ENCODE results near the gene SMCO2.
A peak's percentile ranks its signal among the peaks of the same experiment; 100 is the strongest.

The SMCO2 gene

DNA sequence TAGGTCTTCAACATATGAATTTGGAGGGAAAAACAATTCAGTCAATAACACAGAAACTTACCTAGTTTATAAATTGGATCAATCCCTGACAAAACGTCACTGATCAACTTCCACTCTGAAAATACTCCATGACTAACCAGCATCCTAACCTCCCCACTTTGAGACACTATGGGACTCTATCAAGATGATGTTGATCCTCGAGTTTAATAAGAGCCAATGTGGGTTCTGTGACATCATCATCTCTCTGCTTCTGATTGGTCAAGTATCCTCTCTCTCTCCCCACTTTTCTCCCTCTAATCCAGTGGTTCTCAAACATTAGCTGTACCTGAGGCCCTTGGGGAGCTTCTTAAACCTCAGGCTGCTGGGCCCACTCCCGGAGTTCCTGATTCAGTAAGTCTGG is at the start of gene SMCO2:
Gene SMCO2, plus strand, starts transcription at position 301 of the 400 bp plus-strand sequence. CDS start 23,896 bp downstream, outside the sequence.
- no peak for DNase-seq (ENCODE audit: low read depth in 2 of 3, low spot score in 1 of 3)

DNA sequence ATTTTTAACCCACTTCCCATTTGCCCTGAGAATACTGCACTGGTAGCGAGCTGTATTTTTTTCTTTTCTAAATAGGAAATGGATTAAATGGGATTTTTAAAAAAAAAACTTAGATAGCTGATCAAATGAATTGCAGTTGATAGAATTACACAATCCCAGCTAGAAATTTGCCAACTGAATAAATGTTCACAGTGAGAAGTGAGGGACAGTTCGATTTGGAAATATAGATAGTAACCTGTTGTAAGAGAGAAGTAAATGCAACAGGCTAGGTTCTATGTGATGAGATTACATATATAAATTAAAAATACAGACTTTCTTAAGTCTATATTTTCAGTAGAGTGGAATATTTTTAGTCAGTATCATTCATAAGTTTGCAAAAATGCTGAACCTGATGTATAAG is 48.1 kb upstream of the SMCO2 start:
- no peak for DNase-seq (ENCODE audit: low read depth in 2 of 3, low spot score in 1 of 3)

DNA sequence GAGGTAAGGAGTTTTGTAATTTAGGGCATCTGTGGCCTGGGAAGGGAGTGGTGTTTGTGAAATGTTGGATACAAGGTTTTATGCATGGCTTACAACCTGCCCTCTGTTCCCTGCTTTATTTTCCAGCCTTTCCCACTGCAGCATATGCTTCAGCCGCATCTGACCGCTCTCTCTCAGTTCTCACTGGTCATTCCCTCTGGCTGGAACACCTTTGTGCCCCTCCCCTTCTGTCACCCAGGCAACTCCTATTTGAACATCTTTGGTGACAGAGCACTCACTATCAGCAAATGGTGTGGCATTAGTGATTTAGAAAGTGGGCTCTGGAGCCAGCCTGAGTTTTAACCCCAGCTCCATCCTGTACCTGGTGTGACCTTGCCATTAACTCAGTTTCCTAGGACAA is 47.5 kb upstream of the SMCO2 start:
- no peak for DNase-seq (ENCODE audit: low read depth in 2 of 3, low spot score in 1 of 3)

DNA sequence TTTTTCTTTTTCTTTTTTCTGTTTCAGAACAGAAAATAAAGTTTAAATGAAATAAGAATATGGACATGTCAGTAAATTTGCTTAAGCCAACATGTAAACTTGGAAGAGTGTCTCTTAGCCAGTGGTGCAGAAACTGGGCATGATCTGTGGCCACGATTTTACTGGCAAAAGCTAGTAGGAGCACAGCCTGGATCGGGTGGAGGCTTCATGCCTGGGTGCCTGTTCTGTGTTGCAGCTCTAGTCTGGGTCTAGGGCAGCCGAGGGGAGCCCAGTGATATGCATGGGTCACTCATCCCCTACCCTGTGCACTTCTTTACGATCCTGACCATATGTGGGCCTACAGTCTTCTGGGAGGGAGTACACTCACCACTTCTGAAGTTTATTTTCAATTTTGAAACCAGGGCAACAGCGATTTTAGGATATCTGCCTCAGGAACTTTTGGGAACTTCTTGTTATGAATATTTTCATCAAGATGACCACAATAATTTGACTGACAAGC is 45.6 kb upstream of the SMCO2 start:
- DNase-seq (ENCODE audit: low read depth in 2 of 3, low spot score in 1 of 3) = no peak

DNA sequence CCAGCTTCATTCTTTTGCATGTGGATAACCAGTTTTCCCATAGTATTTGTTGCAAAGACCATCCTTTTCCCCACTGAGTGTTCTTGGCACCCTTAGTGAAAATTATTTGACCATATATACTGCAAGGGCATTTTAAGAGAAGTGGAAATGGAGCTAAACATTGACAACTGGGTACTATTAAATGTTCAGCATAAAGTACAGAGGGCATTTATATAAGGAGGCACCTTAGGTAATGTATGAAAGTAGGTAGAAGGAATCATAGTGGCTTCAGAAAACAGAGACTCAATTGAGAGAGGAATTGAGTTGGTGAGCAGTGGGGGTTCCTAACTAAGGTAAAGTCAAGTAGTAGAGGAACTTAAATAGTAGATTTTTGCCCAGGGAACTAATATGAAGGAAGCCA is 34.5 kb upstream of the SMCO2 start:
- DNase-seq (ENCODE audit: low read depth in 2 of 3, low spot score in 1 of 3) = no peak

DNA sequence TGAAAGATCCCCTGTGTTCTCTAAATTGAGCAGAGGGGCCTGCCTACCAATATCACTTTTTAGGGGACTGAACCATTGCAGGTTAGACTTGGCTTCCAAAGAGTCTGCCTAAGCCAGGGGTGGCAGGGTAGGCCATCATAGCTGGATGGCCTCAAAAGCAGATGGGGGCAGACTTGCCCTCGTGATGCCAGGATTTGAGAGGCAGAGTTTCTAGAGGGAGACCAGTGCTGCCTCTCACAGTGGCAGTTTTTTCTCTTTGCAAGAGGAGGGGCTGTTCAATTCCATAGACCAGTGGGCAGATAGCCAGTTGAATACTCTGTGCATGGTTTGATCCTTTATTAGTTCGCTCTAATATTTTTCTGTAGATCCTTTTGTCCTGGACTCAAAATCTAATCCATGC is 23.8 kb upstream of the SMCO2 start:
- no peak for DNase-seq (ENCODE audit: low read depth in 2 of 3, low spot score in 1 of 3)

DNA sequence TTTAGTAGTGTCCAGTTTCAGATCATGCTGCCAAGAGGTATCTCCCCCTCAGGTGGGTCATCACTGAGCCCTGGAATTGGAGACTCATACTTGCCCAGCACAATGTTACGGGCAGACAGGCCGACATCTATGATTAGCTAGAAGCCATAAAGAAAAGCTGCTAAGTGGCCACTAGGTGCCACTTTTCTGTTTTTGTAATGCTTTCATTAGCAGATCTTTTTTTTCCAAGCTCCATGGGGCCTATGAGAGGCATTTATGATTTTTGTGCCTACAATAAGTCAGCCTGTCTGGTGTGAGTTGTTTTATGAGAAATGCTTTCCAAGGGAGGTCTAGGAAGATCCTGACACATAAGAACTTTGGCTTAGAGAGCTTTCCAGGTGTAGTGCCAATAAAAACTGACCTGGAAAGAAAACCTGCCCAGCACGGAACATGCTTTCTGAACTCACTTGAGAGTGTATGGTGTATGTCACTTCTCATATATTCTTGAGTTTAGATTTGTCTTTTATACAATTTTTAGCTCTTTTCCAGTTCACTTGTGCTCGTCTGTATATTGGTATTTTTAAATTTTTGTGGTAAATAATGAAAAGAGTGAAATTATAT is 21.8 kb upstream of the SMCO2 start:
- no peak for DNase-seq (ENCODE audit: low read depth in 2 of 3, low spot score in 1 of 3)

DNA sequence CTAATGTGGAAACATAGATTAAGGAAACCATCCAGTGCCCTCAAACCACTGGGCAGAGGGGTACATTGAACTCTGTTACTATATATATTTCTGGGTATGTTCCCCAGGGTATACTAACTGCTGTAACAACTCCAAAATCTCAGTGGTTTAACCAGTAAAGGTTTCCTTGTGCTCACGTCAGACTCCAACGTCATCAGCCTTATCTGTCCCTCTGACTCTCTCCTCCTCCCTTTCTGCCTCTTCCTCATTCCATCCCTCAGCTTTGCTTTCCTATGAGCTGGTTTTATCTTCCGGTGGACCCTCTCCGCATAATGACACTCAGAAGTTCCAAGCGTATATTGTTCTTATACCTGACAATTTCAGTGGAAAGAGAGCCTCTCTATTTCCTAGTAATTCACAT is 21.2 kb upstream of the SMCO2 start:
- no peak for DNase-seq (ENCODE audit: low read depth in 2 of 3, low spot score in 1 of 3)

DNA sequence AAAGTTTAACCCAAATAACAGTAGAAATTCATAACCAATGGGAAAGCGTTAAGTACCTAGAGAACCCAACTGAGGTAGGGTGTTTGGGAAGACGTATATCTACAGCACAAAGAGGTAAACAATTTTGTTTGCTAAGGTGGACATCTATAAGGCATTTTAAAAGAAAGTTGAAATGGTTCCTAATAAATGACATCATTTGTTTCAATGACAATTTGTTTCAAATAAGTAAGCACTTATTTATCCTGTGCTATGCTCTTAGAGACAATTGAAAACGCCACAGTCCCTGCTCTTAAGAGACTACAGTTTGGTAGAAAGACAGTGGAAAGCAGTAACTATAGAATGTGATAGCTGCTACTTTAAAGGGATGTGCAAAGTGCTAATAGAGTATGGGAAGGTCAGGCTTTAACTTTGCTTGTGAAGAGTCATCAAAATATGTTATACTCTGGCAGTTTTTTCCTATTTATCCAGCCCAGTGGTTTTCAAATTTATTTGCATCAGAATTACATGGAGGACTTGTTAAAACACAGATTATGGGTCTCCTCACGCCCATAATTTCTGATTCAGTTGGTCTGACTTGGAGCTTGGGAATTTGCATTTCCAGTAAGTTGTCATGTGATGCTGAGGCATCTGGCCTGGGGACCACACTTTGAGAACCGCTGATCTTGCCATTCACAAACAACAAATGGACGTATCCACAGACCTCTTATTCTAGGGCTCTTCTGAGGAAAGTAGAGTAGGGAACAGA is 19.6 kb upstream of the SMCO2 start:
- no peak for DNase-seq (ENCODE audit: low read depth in 2 of 3, low spot score in 1 of 3)

DNA sequence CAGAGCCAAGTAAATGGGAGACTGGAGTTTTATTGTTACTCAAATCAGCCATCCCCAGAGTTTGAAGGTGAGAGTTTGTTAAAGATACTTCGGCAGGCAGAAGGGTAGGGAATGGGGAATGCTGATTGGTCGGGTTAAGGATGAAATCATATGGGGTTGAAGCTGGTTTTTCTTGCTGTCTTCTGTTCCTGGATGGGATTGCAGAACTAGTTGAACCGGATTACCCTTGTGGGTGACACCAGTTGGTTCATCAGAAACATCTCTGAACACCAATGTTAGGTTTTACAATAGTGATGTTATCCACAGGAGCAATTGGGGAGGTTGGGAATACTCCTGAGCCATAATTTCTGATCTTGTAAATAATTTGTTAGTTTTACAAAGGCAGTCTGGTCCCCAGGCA is 18.7 kb upstream of the SMCO2 start:
- DNase-seq (ENCODE audit: low read depth in 2 of 3, low spot score in 1 of 3) = no peak

DNA sequence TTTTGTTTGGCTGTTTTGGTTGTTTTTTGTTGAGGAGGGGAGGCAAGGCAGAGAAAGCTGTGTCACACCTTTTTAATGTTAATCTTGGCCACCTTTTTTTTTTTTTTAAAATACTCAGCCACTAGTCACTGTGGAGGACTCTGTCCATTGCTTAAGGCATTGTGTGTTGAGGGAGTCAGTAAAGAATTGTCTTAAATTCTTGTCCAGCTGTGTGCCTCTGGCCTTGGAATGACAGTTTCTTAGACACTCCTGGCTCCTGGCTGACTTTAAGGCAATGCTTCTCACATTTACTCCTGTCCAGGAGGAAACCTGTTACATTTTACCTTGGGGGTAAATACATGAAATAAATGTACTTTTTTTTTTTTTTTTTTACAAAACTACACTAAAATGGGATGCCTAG is 18.1 kb upstream of the SMCO2 start:
- DNase-seq (ENCODE audit: low read depth in 2 of 3, low spot score in 1 of 3) = no peak

DNA sequence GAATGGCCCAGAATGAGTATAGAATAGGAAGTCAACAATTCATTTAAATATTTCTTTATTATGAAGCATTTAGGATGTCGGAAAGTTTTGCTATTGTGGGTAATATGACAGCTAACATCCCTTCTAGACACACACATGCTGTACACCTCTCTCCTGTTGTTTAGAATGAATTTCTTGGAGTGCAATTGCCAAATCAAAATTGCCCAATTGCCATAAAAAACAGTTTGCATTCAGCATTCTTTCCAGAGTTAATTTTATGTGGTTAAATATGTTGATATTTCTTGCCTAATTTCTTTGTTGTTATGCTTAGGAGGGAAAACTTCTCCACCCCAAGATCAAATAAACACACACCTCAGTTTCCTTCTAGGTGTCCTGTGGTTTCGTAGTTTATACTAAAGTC is 16.9 kb upstream of the SMCO2 start:
- DNase-seq (ENCODE audit: low read depth in 2 of 3, low spot score in 1 of 3) = no peak

DNA sequence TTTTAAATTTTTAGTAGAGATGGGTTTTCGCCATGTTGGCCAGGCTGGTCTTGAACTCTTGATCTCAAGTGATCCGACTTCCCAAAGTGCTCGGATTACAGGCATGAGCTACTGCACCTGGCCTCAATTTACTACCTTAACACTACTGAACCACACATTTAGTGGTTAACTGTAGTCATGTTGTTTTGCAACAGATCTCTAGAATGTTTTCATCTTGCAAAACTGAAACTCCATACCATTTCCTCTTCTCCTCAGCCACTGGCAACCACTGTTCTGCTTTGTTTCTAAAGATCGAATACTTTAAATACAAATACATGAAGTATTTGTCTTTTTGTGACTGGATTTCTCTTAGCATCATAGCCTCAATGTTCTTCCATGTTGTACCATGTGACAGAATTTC is 15.4 kb upstream of the SMCO2 start:
- DNase-seq (ENCODE audit: low read depth in 2 of 3, low spot score in 1 of 3) = no peak

DNA sequence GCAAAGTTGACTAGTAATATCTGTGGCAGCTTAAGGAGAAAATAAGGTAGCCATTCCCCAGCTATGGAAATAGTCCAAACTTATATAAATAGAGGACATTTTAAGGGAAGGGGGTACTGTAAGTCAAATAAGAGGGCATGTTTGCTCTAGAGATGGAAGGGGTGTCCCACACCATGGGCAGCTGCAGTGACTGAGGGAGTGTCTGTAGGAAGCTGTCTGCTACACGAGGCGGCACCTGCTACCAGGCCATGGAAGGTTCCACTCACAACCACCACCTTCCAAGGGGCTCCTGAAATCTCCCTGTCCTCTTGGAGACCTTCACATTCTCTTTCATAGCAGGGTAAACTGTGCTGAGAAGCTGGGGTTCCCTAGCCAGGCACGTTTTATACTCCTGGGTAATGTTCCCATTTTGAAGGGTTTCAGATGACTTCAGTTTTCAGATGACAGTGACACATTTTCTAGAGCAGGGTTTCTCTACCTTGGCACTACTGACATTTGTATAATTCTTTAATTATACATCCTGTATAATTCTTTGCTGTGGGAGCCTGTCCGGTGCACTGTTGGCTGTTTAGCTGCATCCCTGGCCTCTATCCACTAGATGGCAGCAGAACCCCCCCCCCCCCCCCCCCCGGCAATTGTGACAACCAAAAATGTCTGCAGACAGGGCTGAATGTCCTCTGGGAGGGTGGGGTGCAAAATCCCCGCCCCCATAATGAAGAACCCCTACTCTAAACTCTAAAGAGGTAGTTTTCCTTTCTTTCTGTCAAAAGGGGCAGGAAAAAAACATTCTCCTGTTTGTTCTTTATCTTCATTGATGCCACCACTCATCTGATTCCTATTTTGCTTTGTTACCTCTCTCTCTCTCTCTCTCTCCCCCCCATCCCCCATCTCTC is 11.6 kb upstream of the SMCO2 start:
- DNase-seq (ENCODE audit: low read depth in 2 of 3, low spot score in 1 of 3) = peak in 1 of 3 donors; percentile 8

DNA sequence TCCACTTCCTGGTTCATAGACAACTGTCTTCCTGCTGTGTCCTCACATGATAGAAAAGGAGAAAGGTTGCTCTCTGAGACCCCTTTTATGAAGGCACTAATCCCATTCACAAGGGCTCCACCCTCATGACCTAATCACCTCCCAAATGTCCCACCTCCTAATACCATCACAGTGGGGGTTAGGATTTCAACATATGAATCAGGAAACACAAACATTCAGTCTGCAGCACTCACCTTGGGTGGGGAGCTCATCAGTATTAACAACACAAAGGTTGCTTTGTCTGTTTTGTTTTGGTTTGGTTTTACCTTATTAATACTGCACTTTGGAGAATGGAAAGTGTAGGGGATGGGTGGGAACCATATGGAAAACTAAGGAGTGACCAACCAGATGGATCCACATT is 10.5 kb upstream of the SMCO2 start:
- no peak for DNase-seq (ENCODE audit: low read depth in 2 of 3, low spot score in 1 of 3)

DNA sequence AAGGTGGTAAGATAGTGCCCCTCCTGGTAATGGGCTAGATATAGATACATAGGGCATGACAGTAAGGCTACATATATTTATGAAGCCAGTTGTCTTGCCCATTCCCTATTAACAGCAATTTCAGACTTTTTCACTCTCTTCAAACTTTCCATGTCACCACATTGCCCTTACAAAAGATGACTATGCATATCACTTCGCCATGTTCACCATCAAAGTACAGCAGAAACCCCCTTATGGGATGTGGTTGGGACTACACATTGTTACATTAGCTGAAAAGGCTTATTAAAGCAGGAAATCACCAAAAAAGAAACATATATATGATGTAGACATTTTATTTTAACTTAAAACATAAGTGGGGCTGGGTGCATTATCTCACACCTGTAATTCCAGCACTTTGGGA is 9.8 kb upstream of the SMCO2 start:
- DNase-seq (ENCODE audit: low read depth in 2 of 3, low spot score in 1 of 3) = no peak

DNA sequence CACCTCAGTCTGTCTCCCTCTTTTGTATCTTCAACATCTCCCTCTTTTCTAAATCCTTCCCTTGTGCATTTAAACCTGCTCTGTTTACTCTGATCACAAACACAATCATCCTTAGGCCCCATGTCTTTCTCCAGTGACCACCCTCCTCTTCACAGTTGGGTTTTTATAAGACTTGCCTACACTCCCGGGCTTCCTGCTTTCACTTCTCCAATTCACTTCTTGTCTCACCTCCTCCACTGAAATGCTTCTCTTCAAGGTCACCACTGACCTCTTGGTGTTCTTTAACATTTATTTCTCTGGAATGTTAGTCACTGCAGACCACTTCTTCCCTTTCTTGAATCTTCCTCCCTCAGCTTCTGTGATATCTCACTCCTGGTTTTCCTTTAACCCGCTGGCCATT is 8.7 kb upstream of the SMCO2 start:
- no peak for DNase-seq (ENCODE audit: low read depth in 2 of 3, low spot score in 1 of 3)

DNA sequence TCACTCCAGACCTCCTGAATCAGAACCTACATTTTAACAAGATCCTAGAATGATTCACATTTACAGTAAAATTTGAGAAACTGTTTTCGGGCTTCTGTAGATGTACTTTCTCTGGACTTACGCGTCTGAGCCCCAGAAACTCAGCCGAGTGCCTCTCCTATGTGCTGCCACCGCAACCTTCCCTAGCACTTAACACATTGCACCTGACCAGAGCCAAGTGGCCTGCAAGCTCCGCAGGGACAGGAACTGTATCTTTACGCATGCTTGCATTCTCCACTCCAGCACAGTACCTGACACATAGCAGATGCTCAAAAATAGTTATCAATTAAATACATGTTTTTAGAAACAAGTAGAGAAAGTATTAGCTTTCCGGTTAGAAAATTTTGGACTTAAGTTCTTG is 1.2 kb downstream of the SMCO2 start:
- DNase-seq (ENCODE audit: low read depth in 2 of 3, low spot score in 1 of 3) = no peak

DNA sequence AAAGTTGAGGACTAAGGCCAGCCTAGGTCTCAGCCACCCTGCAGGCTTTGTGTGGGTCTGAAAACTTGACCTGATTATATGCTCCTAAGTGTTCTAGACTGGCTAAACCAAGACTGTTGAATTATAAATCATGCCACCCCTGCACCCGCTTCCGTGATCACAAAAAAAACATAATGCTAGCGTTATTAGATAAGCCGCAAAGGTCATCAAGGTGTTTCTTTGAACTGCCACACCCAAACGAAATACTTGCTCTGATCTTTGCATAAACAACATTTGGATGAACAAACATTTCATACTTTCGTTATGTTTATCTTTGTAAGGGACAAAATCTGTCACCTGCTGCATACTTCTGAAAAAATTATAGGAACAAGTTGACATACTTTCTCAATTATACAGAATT is 2.5 kb downstream of the SMCO2 start:
- no peak for DNase-seq (ENCODE audit: low read depth in 2 of 3, low spot score in 1 of 3)

DNA sequence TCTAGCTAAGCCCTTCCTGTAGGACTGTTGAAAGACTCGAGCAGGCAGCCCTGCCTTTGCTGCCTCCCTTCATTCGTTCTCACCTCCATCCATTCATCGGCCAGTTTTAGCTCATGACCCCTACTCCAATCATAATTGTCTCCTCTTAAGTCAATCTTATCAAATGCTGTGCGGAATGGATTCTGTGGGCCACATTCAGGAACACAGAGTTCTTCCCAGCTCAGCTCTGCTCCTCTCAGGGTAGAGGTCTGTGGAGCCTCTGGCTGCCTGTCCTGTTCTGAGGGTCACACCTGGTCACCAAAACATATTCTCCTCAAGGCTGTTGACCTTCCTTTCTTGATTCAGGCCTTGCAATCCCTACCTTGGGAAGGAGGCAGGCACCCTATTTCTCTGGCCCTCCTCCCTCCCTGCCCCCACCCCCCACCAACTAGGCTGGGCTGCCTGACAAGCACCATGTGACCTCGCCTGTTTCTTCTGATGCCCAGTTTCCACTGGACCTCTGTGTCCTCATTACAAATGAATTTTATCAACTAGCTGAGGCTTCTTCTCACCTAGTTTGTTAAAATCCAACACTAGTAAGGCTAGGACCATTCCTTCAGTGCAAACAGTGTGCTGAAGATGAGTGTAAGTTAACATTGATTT is 3.5 kb downstream of the SMCO2 start:
- no peak for DNase-seq (ENCODE audit: low read depth in 2 of 3, low spot score in 1 of 3)

DNA sequence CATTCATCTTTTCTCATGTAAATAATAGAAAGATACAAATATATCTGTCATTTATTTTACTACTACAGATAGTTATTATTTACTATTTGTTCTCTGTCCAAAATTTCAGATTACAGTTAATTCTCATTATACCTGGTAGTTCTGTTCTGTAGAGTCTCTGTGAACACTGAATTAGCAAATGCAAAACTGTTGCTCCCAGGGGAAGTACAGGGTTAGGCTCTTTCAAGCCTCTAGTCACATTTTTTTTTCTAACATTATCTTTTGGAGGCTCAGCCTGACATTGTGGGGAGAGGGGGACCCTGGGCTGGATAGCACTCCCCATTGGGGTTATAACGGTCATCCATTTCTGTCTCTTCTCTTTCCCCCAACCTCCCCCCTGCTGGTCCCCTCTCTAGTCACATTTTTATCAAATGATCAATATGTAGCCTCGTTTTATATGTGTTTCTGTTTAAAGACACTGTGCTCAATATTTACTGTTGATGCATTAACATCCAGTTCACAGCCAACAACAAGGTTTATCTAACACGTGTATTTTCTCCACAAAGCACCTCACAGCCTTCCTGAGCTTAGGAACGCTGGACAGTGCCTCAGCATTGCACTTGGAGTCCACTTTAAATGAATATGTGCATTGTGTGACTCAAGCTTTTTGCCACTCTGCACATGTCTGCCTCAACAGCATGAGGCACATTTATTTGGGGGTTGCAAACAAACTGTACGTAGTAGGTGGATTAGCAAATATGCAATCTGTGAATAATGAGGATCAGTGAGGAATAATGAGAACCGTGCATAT is 4.7 kb downstream of the SMCO2 start:
- DNase-seq (ENCODE audit: low read depth in 2 of 3, low spot score in 1 of 3) = no peak
